Erythroblast (primary cell): ENCODE results near the gene ITPRIPL1.

Experiments
- GATA1 ChIP-seq: IDR thresholded peaks from 2 replicates; pipeline ENCODE4 v1.6.1; 2011; ENCODE audit warnings: low read depth, mild to moderate bottlenecking, control low read depth, low read length, moderate library complexity
- POLR2A ChIP-seq: IDR thresholded peaks from 2 replicates; pipeline ENCODE4 v1.6.1; 2011; ENCODE audit warnings: mild to moderate bottlenecking, low read length

- no peak for TF ChIP-seq POLR2A
- no peak for TF ChIP-seq GATA1
These were observed 1.4 kb downstream of the ITPRIPL1 start for GRCh38 chr2:96326564-96326963.
